Measurements from ENCODE around the gene TNS2.

DNA sequence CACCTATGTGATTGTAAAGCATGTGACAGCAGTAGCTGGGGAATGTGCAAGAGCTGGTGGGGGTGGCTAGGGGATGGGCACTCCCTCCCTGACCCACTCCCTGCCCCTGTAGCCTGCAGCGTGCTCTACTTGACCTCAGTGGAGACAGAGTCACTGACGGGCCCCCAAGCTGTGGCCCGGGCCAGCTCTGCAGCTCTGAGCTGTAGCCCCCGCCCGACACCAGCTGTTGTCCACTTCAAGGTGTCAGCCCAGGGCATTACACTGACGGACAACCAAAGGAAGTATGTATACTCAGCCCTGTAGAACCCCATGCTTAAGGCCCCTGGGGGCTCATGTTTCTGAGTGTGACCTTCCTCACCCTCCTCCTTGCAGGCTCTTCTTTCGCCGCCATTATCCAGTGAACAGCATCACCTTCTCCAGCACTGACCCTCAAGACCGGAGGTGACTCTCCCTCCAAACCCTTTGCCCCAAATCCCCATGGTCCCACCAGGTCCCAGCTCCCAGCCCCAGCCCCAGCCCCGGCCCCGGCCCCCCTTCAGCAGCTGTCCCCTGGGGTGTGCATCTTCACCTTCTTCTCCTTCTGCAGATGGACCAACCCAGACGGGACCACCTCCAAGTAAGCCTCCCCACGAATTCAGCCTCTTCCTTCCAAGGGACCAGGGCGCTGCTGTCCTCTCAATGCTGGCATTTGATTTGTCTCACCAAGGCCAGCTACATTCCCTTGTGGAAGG is 13.3 kb downstream of the TNS2 start:
- no peak for TF ChIP-seq POLR2AphosphoS5 (IDR thresholded peaks at IDR 0.05)
- TF ChIP-seq, protein P1, sequence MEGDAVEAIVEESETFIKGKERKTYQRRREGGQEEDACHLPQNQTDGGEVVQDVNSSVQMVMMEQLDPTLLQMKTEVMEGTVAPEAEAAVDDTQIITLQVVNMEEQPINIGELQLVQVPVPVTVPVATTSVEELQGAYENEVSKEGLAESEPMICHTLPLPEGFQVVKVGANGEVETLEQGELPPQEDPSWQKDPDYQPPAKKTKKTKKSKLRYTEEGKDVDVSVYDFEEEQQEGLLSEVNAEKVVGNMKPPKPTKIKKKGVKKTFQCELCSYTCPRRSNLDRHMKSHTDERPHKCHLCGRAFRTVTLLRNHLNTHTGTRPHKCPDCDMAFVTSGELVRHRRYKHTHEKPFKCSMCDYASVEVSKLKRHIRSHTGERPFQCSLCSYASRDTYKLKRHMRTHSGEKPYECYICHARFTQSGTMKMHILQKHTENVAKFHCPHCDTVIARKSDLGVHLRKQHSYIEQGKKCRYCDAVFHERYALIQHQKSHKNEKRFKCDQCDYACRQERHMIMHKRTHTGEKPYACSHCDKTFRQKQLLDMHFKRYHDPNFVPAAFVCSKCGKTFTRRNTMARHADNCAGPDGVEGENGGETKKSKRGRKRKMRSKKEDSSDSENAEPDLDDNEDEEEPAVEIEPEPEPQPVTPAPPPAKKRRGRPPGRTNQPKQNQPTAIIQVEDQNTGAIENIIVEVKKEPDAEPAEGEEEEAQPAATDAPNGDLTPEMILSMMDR (IDR thresholded peaks at IDR 0.05) = no peak

Measured in upper lobe of left lung (tissue), 4 donors.